GM19438 (cell line): ENCODE results near the gene TTYH3.

ENCODE experiments used
- ATAC-seq: cut with Tn5 transposase; IDR thresholded peaks from one replicate; pipeline ENCODE4 v1.9.1; 2021; ENCODE audit warnings: low read depth; ENCODE audit not compliant: unreplicated experiment

The TTYH3 gene

DNA sequence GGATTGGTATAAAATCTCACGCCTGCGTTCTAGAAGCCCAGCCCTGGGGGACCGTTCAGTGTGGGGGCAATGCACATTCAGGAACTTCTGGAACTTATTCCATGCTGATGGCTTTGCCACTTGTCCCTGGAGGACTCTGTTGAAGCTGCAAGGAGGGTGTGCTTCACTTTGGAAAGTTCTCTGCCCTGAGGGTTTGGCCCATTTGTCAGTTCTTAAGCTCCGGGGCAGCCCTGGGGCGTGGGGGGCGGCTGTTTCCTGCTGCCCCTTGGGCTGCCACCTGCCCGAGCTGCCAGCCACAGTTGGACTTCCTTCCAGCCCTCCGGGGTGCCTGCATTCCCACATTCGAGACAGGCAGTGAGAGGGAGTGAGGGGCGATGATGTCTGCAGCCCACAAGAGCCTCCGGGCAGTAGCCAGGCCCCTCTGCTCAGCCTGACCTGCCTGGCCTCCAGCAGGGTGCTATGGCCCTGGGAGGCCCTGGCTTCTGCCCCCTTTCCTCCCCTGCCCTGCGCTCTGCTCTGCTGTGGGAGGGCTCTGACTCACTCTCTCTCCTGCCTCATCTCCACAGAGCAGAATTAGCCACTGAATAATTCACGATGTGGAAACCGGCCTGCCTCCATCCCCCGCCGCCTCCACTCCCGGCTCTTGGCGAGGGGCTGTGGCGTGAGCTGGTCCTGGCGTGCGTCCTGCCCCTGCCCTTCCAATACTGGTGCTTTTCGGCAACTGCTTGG is 1.9 kb downstream of the TTYH3 start:
- no peak for ATAC-seq

GRCh38 chr7:2634267-2635145 is 2.7 kb downstream of the TTYH3 start:
- no peak for ATAC-seq

DNA sequence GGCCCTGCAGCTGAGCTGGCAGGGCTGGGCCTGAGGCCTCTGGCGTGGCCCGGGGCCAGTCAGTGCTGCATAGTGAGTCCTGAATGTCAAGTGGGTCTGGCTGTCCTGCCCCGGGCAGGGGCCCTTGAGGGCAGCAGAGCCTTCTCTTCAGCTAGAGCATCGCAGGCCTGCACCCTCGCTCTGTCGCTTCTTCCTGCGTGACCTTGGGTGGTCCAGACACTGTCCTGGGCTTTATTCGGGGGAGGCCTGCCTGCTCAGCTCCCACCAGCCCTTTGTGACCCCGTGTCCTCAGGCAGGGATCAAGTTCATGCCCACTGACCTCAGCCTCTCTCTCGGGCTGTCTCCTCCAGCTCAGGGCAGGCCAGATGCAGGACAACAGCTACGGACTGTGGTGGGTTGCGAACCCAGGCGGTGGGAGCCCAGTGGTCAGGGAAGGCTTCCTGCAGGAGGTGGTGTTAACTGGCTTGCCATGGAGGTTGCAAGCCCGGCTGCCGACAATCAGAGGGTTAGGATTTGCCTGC is 3.4 kb downstream of the TTYH3 start:
- no peak for ATAC-seq

DNA sequence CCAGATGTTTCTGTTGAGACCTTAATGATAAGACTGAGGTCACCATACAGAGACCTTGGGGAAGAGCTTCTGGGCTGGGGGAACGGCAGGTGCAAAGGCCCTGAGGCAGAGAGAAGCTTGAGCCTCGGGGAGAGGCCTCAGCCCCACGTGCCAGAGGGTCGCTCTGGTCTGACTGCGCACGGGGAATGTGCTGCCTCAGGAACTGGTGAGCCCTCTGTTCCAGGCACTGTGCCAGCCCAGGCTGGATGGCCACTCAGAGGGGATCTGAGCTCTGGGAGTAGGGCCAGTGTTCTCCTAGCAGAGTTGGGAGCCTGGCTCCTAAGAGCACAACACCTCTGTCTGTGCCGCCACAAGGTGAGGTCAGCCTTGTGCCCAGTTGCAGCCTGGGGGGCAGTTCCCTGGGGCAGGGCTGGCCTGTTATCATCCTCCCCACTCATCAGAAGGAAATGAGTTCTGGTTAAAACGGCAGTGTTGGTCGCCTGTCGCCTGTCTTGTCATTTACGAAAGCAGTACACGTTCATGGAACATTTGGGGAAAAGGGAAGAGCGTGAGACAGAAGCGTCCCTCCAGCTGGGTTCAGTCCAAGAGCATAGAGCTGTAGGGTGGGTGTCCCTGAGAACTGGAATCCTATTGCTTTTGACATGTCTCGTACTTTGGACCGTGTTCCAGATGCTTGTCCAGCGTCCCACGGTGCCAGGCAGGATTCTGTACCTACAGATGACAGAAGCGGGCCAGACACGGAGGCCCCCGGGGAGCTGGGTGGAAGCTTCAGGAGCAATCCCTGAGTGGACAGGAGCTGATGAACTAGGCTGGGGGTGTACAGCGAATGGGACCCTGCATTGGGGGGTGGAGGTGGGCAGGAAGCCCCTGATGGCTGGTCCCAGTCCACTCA is 4.3 kb downstream of the TTYH3 start:
- ATAC-seq, result no peak

GRCh38 chr7:2637066-2637471 is 5.3 kb downstream of the TTYH3 start:
- no peak for ATAC-seq

DNA sequence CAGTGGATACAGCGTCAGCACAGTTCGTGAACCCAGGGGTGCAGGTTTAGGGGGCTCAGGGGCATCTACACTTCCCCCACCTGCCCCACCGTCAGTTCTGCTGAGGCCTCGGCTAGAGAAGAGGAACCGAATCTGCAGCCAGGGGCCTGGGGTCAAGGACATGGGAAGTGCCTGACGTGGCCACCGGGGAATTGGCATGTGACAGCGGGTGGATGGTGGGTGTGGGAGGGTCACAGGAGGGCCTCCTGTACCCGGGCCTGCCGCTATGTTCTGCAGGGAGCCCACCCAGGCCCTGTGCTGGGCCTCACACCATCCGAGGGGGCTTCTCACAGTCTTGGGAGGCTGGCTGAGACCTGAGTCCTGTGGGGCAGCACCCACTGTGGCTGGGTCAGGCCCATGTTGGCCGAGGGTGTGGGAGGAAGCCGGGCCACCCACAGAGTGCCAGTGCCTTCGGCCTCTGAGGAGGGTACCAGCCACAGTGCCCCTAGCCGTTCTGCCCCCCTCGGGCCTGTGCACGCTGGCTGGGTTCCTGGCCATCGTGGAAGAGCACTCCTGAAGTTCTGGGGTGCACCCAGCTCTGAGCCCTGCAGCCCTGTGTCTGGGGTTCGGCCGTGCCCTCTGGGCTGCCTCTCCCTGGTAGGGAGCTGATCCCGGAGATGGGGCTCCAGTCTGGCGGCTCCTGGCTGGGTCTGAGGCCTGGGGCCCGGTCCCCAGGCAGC is 5.9 kb downstream of the TTYH3 start:
- ATAC-seq, result no peak

- ATAC-seq, result no peak
Measured at GRCh38 chr7:2638224-2638991, 6.6 kb downstream of the TTYH3 start.

DNA sequence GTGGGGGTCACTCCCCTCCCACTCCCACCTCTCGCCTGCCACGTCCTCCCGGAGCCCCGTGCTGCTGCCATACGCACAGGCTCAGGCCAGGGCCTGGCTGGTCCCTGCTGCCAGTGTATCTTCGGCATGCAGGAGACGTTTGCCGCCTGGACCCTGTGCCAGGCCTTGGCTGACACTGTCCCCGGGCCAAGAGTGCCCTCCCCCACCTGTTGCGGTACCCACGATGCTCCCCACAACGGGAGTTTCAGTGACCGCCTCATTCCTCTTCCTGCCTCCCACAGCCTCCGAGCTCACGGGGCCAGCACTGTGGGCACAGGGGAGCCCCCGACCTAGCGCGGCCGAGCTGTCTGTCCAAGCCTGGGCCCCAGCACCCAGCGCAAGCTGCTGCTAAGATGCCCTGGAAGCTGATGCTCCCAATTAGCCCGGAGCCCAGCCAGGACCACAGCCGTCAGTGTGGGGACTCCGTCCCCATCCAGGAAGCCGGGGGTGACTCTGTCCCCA is 7.4 kb downstream of the TTYH3 start:
- no peak for ATAC-seq

GRCh38 chr7:2639695-2640481 is 8.1 kb downstream of the TTYH3 start:
- ATAC-seq, result no peak

GRCh38 chr7:2640482-2640830 is 8.7 kb downstream of the TTYH3 start:
- no peak for ATAC-seq

- ATAC-seq, result no peak
Measured at GRCh38 chr7:2640846-2641316, 9.1 kb downstream of the TTYH3 start.

DNA sequence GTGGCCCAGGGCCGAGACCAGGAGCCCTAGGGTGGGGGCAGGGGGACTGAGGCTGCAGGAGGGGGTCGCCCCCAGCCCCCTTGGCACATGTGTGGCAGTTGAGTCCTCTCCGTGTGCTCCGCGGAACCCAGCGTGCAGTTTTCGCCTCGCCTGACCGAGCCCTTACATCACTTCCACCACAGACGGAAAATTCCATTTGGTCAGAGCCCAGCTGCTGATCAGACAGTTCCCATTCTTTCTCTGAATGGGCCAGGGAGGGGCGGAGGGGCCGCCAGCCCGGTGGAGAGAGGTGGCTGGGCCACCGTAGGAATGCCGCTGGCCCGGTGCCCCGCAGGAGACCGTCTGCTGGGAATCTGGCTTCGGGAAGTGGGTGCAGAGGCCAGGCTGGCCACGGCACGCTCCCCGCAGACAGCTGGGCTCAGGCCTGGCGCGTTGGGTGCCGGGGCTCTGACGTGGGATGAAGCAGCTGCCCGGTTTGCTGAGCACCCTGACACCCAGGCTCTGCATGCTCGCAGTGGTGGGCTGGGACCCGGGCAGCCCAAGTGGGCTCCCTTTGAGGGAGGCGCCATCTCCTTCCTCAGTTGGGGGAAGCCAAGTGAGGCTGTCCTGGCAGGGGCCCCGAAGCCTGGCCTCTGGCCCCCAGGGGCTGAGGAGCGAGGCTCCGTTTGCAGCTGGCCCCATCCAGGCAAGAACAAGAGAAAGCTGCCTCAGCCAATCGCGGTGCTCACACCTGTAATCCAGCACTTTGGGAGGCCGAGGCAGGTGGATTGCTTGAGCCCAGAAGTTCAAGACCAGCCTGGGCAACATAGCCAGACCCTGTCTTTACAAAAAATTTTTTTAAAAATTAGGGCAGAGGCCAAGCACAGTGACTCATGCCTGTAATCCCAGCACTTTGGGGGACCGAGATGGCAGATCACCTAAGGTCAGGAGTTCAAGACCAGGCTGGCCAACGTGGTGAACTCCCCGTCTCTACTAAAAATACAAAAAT is 9.9 kb downstream of the TTYH3 start:
- no peak for ATAC-seq

DNA sequence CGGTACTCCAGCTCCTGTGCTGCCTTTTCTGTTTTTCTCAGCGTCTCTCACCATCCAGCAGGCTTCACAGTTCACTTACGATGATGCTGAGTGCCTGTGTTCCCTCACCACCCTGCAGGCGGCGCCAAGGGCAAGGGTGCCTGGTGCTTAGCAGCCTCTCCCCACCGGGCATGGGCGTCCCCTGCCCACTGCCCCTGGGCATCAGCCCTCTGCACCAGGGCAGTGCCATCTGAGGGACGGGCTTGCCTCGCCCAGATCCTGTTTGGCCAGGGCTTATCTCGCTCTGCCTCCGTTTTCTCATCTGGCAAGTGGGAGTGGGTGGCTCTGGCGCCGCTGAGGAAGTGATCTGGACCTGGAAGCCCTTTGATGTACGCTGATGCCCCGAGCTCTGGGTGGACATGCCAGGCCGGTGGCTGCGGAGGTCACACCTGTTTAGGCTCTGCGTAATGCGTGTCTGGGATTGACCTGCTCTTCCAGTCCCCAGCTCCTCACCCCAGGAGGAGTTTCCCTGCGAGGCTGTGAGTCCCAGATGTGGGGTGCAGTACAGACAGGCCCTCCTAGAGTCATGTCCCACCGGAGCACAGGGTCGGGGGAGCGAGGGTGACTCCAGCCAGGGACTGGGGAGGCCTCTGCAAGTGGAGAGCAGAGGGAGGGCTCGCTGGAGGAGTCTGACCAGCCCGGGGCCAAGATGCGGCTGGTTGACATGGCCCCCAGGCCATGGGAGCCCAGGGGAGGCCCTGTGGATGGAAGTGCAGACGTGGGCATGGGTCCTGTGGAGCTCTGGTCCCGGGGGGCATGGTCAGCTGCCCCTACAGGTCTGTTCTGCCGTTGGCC is 11.8 kb downstream of the TTYH3 start:
- ATAC-seq, result no peak

- no peak for ATAC-seq
Measured at GRCh38 chr7:2644220-2644561, 12.4 kb downstream of the TTYH3 start.

- ATAC-seq, result peak; percentile 42
Measured at GRCh38 chr7:2644562-2645273, 12.9 kb downstream of the TTYH3 start.
